Measurements from ENCODE around the gene PRND.
"Not testable (repeated sequence)": the region's sequence is repeated elsewhere in the genome, so short reads cannot be mapped to it uniquely, and the experiment has no call there.

The PRND gene, protein sequence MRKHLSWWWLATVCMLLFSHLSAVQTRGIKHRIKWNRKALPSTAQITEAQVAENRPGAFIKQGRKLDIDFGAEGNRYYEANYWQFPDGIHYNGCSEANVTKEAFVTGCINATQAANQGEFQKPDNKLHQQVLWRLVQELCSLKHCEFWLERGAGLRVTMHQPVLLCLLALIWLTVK

DNA sequence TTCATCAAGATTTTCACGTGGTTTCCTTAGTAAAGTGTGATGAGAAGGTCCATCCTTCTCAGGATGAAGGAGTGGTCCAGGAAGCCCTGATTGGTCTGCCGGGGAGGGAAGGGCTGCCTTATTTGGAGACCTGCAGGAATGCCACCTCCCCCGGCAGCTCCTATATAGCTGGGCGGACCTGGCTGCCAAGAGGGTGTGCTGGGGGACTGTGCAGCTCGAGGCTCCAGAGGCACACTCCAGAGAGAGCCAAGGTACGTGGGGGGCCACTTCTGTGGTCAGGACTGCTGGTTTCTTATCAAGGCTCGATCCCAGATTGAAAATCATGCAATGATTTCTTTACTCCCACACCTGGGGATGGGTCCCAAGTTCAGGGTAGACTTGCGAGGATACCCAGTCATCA lies at the start of gene PRND:
TSS of gene PRND (plus strand) at position 191 of the 400 bp plus-strand sequence. CDS start 2,643 bp downstream, outside the sequence.
- no peak for DNase-seq

DNA sequence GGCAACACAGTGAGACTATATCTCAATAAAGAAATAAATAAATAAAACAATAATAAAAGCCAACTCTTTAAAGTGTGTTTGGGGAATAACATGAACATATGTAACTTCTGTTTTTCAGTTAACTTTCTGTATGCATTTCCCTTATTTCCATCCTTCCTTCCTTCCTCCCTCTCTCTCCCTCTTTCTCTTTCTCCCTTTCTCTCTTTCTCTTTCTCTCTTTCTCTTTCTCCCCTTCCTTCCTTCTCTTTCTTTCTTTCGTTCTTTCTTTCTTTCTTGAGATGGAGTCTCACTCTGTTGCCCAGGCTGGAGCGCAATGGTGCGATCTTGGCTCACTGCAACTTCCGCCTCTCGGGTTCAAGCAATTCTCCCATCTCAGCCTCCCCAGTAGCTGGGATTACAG lies 48.8 kb upstream of the PRND start:
- no peak for DNase-seq

DNA sequence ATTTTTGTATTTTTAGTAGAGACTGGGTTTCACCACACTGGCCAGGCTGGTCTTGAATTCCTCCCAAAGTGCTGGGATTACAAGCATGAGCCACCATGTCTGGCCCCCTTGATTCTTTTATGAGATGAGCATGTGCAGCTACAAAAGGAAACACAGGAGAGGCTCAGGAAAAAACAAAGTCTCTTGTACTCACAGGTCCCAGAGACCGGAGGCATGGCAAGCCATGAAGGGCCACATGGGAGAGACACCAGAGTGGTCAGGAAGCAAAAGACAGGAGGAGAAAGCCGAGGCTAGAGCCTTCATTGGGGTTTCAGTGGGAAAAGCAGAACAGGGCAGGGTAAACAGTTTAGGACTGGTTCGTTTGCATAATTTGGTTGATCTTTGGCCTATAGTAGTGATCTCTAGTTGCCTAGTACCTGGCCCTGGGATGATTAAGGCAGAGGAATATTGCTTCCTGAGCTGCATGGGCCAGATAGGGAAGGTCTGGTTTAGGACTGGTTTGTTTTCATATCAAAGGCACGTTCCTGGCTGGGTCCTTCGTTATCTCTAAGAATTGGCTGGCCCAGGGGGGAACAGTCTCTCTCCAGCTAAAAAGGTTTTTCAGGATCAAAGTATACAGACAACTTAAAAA lies 48.2 kb upstream of the PRND start:
- no peak for DNase-seq

DNA sequence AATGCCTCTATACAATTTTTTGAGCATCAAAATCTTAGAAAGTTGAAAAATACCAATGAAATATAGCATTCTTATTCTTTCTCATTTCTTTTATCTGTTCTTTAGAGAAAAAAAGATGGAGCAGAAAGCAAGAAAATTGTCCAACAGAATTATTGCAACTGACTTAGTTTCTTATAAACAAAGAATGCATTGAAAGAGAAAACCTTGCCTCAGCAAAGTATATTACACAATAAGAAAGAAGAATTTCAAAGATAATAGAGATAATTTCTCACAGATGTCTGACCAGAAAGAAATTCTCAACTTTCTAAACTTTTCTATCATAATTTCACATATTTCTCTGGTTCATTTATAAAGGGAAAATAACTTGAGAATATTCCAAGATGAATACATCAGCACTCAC lies 47.0 kb upstream of the PRND start:
- DNase-seq: no peak

DNA sequence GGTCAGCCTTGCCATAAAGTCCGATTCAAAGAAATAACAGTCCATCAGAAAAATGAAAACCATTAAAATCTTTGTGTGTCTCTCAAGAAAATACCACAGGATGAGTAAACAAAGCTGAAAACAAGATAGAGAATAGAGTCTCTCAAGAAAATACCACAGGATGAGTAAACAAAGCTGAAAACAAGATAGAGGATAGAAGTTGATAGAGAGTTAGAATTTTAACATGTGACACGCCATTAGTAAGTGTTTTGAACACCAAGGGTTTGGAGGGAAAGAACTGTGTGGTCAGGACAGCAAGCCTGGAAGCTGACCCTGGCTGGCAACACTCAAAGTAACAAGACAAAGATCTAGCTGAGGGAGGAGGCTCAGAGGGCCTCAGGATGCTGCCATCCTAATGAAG lies 43.9 kb upstream of the PRND start:
- no peak for DNase-seq

DNA sequence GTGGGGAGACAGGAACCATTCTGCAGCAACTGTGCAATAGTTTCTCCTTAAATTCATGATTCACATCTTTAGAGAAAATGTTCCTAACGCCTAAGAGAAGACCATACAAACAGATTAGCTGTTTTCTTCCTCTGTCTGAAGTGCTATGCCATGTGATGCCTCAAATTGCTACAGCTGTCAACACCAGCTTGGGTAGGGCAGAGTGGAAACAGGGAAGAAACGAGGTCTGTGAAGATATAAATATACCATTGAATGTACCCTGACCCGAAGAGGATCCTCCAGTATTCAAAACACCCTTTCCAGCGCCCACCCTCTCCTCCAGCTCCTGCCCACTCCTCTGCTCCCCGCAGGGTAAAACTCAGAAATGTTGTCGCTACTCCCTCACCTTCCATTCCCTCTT lies 40.3 kb upstream of the PRND start:
- no peak for DNase-seq

DNA sequence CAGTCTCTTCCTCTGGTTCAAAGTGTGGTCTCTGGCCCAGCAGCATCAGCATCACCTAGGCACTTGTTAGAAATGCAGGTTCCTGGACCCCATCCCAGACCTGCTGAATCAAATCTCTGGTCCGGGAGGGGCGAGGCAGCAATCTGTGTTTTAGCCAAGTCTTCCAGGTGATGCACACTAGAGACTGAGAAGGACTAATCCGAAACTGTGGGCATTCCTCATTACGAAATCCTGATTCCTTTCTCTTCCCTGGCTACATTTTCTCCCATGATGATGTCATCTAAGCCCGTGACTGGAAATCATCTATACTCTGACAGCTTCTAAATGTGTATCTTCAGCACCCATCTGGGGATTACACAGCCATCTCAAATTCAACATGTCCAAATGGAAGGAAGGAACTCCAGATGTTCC lies 39.7 kb upstream of the PRND start:
- DNase-seq: no peak

DNA sequence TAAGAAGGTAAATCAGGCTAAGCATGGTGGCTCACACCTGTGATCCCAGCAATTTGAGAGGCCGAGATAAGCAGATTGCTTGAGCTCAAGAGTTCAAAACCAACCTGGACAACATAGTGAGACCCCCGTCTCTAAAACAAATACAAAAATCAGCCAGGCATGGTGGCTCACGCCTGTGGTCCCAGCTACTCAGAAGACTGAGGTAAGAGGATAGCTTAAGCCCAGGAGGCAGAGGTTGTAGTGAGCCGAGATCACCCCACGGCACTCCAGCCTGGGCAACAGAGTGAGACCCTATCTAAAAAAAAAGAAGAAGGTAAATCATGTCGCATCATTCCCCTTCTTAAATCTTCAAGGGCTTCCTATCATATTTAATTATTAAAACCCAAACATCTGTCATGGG lies 39.0 kb upstream of the PRND start:
- no peak for DNase-seq

DNA sequence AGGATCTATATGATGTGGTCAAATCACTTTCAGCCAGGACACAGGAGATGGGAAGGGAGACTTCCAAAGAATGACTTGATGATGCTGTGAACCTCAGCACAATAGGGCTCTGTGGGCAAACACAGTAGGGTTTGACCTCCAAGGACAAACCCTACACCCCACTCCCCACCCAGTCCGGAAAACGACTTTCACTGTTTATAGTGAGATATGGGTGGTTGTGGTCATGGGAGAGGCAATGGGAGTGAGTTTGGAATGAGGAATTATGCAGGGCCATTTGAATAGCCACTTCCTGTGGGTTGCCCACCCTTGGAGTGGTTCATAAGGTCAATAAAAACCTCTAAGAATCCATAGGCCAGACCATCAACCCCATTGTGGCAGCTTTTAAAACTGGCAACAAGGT lies 38.4 kb upstream of the PRND start:
- no peak for DNase-seq

DNA sequence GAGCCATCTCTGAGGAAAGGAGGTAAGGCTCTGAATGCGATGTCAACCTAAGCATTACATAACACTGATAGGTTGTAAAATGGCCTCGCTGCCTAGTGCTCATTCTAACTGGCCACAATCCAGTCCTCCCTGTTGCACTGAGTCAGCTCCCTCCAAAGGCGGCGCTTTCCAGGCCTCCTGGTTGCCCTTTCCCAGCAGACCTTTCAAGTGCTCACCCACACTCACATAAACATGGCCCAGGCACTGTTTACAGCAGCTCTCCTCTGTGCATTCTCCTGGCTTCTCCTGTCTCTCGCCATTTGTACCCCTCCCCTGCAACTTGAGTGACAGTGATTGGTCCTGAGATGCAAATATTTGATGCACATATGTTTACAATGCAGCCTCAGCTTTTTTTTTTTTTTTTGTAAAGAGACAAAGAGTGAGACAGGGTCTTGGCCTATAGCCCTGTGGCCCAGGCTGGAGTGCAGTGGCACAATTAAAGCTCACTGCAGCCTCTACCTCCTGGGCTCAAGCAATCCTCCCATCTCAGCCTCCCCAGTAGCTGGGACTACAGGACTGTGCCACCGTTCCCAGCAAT lies 36.8 kb upstream of the PRND start:
- no peak for DNase-seq

DNA sequence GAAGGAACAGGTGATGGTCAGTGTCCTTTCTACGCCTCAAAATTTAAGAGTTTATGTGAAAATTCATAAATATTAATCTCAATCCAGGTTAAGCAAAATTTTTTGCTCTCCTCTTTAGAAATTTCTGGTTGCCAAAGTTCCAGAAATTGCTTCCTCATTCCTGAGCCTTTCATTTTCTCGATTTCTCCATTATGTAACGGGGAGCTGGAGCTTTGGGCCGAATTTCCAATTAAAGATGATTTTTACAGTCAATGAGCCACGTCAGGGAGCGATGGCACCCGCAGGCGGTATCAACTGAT lies 35.8 kb upstream of the PRND start:
- no peak for DNase-seq

DNA sequence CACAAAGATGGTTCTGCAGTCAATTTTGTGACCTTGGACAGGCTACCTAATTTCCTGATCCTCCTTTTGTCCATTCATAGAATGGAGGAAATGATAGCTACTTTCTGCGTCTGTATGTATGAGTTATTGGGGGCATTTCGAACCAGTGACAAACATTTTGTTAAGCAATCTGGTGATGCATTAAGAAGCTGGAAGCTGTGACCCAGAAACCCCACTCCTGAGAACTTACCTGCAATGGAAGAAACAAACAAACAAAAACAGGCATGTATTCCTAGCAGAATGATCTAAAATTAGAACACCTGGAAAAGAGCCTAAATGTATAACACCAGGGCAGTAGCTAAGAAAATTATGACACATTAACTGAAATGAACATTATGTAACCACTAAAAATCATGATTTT lies 33.4 kb upstream of the PRND start:
- no peak for DNase-seq

DNA sequence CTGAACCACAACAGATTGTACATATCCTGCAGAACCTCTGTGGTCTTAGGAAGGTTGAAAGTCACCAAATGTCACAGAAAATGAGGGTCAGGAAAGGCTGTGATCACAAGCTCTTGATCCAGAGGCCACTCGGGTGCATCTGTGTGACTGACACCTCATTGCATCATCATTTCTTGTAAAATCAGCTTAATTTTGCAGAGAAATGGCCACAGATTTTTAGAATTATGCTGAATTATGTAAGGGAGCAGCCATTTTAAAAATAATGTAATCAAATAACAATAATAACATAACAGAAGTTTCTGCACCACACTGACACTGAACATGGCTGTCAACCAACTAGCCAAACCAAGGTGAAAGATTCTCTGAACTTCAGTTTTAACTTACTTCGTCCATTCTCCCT lies 32.5 kb upstream of the PRND start:
- DNase-seq: no peak

DNA sequence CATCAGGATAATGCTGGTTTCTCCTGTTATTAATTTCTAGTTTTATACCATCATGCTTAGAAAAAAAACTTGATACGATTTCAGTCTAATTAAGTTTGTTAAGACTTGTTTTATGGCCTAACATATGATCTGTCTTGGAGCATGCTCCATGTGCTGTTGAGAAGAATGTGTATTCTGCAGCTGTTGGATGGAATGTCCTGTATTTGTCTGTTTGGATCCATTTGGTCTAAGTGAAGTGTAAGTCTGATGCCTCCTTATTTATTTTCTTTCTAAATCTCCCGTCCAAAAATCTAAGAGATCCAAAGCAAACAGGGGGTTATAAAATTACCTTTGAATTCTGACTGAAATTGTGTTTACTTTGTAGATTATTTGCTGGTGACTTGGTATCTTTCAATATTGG lies 30.0 kb upstream of the PRND start:
- DNase-seq: no peak

DNA sequence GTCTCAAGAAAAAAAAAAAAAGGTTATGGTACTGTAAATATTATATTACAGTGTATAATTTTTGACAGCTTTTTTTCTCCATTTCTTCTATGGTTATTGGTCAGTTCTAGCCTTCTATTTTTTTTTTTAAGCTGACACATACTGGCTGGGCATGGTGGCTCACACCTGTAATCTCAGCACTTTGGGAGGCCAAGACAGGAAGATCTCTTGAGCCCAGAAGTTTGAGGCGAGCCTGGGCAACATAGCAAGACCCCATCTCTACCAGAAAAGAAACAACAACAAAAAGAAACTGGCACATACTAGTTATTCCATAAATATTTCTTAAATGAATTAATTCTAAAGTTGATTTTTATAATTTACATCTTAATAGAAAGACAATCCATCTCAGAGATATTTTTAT lies 27.6 kb upstream of the PRND start:
- no peak for DNase-seq

DNA sequence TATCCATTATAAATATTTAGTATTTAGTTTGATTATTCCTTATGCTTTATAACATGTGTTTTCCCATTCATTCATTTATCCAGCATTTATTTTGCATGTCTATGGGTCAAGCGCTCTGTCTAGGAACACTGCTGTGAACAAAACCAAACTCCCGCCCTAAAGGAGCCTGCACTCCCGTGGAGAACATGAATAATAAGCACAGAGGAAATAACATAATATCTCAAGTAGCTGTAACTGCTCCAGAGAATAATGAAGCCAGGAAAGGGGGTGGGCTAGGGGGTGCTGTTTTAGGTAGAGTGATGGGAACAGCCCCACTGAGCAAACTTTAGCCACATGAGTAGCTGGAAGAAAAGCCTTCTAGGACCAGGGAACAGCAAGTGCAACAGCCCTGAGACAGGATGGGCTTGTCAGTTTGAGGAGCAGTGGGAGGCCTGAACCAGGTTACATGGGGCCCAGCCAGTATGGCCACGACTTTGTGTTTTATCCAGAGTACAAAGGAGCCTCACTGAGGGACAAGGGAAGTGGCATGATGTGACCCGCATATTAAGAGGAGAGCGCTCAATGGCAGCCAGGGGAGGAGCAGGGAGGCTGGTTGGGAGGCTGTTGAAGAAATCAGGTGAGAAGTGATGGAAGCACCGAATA lies 24.4 kb upstream of the PRND start:
- DNase-seq: no peak

DNA sequence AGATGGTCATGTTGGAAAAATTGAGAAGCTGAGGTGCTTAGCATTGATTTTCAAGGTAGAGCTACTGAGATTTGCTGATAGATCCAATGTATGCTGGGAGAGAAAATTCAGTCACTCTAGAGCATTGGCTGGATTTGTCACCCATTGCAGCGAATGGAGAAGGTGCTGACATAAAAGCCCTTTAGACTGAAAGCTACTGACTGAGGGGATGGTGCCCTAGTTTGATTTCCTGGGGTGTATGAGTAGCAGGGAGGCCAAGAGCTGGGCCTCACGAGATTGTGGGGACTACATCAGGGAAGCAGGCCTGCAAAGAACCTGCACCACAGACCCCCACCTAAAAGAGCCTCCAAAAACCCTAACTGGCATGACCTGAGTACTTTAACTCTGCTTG lies 23.9 kb upstream of the PRND start:
- DNase-seq: no peak

DNA sequence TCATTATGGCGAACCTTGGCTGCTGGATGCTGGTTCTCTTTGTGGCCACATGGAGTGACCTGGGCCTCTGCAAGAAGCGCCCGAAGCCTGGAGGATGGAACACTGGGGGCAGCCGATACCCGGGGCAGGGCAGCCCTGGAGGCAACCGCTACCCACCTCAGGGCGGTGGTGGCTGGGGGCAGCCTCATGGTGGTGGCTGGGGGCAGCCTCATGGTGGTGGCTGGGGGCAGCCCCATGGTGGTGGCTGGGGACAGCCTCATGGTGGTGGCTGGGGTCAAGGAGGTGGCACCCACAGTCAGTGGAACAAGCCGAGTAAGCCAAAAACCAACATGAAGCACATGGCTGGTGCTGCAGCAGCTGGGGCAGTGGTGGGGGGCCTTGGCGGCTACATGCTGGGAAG lies 22.5 kb upstream of the PRND start:
- no peak for DNase-seq

DNA sequence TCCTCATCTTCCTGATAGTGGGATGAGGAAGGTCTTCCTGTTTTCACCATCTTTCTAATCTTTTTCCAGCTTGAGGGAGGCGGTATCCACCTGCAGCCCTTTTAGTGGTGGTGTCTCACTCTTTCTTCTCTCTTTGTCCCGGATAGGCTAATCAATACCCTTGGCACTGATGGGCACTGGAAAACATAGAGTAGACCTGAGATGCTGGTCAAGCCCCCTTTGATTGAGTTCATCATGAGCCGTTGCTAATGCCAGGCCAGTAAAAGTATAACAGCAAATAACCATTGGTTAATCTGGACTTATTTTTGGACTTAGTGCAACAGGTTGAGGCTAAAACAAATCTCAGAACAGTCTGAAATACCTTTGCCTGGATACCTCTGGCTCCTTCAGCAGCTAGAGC lies 21.8 kb upstream of the PRND start:
- no peak for DNase-seq

DNA sequence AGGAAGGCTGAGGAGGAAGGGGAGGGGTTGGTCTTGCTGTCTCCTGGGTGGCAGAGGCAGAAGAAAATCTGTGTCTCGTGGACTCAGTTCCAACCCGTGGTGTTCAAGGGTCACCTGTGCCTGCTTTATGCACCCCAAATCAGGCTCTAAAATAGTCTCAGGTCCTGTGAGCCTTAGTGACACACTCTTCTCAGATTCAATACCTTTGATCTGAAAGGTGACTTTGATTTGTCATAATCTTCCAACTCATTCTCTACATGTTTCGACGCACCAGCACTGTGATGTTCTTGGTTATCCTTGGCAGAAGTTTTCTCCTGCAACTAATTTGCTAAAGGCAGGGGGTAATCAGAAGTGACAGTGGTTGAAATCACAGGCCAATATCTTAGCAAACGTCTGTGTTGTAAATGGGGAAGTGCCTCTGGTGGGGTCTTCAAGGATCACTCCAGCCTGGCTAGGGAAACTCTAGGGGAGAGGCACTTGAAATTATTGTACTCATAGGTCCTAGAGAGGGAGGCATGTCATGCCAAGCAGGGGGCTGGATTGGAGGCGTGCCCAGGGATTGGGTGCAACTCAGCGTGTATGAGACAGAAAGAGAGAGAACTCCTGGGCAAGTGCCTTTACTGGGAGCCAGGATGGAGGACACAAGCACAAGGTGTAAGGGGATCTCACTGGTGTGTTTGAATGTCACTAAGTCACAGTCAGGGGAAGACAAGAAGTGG lies 19.0 kb upstream of the PRND start:
- no peak for DNase-seq

DNA sequence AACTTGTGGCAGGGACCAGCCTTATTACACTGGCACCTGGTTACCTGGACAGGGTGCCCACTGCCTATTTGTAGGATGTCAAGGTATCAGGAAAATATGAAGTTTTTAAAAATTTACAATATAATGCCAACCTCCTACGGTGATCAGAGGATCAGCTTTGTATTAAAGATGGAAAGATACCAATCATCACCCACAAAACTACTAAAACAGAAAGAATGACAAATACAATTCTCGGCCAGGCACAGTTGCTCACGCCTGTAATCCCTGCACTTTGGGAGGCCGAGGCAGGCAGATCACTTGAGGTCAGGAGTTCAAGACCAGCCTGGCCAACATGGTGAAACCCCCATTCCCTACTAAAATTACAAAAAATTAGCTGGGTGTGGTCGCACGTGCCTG lies 18.4 kb upstream of the PRND start:
- DNase-seq: no peak

DNA sequence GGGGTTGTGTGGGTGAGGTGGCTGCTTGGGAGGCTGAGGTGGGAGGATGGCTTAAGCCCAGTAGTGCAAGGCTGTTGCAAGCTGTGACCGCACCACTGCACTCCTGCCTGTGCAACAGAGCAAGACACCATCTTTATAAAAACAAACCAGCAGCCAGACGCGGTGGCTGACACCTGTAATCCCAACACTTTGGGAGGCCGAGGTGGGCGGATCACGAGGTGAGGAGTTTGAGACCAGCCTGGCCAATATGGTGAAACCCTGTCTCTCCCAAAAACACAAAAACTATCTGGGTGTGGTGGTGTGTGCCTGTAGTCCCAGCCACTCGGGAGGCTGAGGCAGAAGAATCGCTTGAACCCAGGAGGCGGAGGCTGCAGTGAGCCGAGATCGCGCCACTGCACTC lies 14.8 kb upstream of the PRND start:
- not testable (repeated sequence) for DNase-seq

DNA sequence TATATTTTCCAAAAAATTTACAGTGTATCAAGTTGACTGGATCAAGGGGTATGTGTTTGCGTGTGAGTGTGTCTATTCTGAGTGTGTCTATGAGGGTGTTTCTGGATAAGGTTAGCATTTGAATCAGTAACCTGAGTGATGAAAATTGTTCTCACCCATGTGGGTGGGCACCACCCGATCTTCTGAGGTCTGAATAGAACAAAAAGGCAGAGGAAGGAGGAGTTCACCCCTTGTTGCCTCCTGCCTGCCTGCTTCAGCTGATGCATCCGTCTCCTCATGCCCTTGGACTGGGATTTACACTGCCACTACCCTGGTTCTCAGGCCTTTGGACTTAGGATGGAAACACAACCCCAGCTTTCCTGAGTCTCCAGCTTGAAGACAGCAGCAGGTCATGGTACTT lies 13.7 kb upstream of the PRND start:
- no peak for DNase-seq

DNA sequence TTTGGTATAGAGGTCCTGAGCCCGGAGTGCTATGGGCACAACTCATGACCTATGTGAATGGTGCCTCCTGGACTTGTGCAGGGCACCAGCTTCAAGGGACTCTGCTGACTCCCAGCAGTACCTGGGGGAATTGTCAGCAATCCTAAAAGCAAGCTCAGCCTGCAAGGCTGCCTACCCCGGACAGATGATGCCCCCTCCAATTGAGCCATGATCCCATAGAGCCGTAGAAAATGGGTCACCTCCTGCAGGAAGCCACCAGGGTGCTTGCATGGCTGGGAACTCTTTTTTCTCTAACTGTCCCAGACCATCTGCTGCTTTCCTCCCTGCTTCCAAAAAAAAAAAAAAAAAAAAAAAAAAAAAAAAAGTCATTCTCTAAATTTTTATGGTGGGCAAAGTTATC lies 12.9 kb upstream of the PRND start:
- DNase-seq: no peak

Data from femur (tissue), 1 donor.